Pancreas (tissue), 10 donors: Measurements from ENCODE around the gene DNAJC11. TPM values are rescaled to one million over a fixed set of nuclear protein-coding genes. Genes with fewer than 3 reads are reported as not detected.

Experiments
- ATAC-seq, 4 donors: fragments of 200-7000 bp; cut with Tn5 transposase; one replicate each; pipeline versions ENCODE4 v1.8.0 to v1.9.1; 2020; ENCODE audit warnings: mild to moderate bottlenecking in 4 of 4, moderate library complexity in 4 of 4
- DNase-seq, 6 donors: peaks; one replicate each; pipeline ENCODE4 v3.0.0-alpha.2; 2020
- FAIRE-seq: peaks from 2 replicates; lab custom pipeline; 2012; peaks lifted over from hg19 to GRCh38; lab: Jason Lieb, UNC
- H3K27ac ChIP-seq, 4 donors: fragments of 200-600 bp; sonication (generic); 1 replicate in 3 of 4; 2 replicates in 1 of 4; pipeline versions ENCODE4 v1.5.0 to v1.8.0; 2020
- H3K27me3 ChIP-seq, 4 donors: fragments of 200-600 bp; one replicate each; pipeline ENCODE4 v1.8.0; 2021
- H3K36me3 ChIP-seq, 3 donors: fragments of 200-600 bp; sonication (generic) in 1 of 3; one replicate each; pipeline versions ENCODE4 v1.5.0 to v1.8.0; 2020 to 2021
- H3K4me1 ChIP-seq, 3 donors: fragments of 200-600 bp; one replicate each; pipeline ENCODE4 v1.8.0; 2021
- H3K4me3 ChIP-seq, 4 donors: fragments of 200-600 bp; sonication (generic) in 2 of 4; one replicate each; pipeline versions ENCODE4 v1.5.0 to v1.8.0; 2020 to 2021
- H3K9me3 ChIP-seq, 4 donors: fragments of 200-600 bp; one replicate each; pipeline ENCODE4 v1.8.0; 2021
- CTCF ChIP-seq, 4 donors: fragments of 200-600 bp; sonication (generic) in 3 of 4; IDR thresholded peaks; one replicate each; pipeline versions ENCODE4 v1.5.0 to v1.8.0; 2021; ENCODE audit warnings: antibody characterized with exemption in 4 of 4
- WGBS, 2 donors: extraction: QIAGEN DNeasy Blood & Tissue Kit; methylation state at CpG; one replicate each; pipeline ENCODE4 v1.1.7; 2013; 5-methylcytosine and 5-hydroxymethylcytosine counted together
- intact Hi-C, 3 donors: fragments of 100-400 bp; cut with DNase I; formaldehyde crosslinking; loops; one replicate each; pipeline versions ENCODE4 v1.11.1 to v1.14.2; 2022
- polyA plus RNA-seq, 2 donors: library from polyadenylated mRNA; stranded (reverse); fragments of 200-250 nt; gene quantifications; one replicate each; pipeline ENCODE4 v1.2.3, GENCODE V29; 2013
- total RNA-seq, 6 donors: library from RNA; stranded (reverse); fragmentation: NEBNext Ultra II Directional in 4 of 6; extraction: Animal tissue kit (Norgen Biotek cat#: 25700) in 4 of 6; gene quantifications; one replicate each; pipeline versions ENCODE4 v1.2.1 to v1.2.4, GENCODE V29; 2021 to 2023
- donor health status: healthy with polysubstance abuse.
- donor health status: DM: no; HTN: no; CAD: no; lungs with moderate emphysema.
- donor health status: DM: no; HTN: no; CAD: no.
- donor health status: control.
- donor health status: control.
- donor health status: Bipolar disorder and iron deficiency.
- donor health status: DM: yes; HTN: yes; CAD: no.
- donor health status: DM: no; HTN: no; CAD: no.
- donor health status: DM: no; HTN: no; CAD: no.
- donor health status: DM: yes; HTN: yes; CAD: no.

DNAJC11 gene
- 10 to 100 TPM; 14.9 to 22.9 (median 18.3) TPM for total RNA-seq
- polyA plus RNA-seq, result 10 to 100 TPM; 29.0 to 30.6 TPM

DNA sequence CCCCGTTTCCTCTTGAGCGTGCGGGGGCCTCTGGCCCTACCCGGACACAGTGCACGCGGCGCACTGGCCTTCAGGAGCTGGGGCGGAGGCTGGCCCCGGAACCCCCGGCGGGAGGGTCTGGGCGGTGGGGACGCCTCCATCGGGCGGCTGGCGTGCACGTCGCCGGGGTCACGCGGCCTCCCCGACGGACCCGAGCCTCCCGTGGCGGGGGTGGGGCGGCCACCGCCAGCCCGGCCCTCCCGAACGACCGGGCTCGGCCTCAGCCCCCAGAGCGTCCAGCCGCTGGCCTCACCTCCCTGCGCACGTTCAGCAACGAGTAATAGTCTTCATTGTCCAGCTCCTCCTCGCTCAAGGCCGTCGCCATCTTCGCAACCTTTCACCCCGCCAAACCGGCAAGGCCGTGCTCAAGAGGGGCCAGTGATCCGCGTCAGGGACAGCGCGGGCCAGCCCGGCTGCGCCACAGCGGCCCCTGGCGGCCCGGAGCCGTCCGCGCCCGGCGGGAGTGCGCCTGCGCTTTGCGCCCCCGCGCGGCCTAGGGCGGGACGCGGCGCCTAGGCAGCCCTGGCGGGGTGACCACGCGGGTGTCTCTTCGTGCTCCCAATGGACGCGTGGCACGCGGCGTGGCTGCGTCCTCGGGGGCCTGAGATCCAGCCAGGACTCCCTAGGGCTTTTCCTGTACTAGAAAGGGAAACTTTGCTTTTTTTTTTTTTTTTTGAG lies at the start of gene DNAJC11:
Gene DNAJC11 (minus strand): TSS at position 380 of the 717 bp plus-strand sequence. CDS start 16 bp downstream, at position 364.
- peak; percentile 84 to 97 (median 90) for TF ChIP-seq CTCF (IDR thresholded peaks at IDR 0.05)
- H3K27me3 ChIP-seq, result no peaks in the 10 kb centered on the region
- H3K9me3 ChIP-seq, result no peaks in the 10 kb centered on the region
- intact Hi-C loops, result no loop called here
- H3K36me3 ChIP-seq, result no peaks in the 10 kb centered on the region
- DNase-seq (peak; percentile 87 to 97 (median 92)), FAIRE-seq (no peak), ATAC-seq (peak; percentile 99)
- peak within 1 kb of the TSS; percentile 49 to 62 (median 57) for H3K27ac ChIP-seq
- WGBS, 2 donors, result 0% methylated on average over 50 to 80 of the region's 80 CpGs
- H3K4me1 ChIP-seq, result peaks cover 0 to 13% (median 5%) of the 10 kb centered on the region in 3 donors
- peak within 1 kb of the TSS; percentile 98 to 100 (median 100) for H3K4me3 ChIP-seq

DNA sequence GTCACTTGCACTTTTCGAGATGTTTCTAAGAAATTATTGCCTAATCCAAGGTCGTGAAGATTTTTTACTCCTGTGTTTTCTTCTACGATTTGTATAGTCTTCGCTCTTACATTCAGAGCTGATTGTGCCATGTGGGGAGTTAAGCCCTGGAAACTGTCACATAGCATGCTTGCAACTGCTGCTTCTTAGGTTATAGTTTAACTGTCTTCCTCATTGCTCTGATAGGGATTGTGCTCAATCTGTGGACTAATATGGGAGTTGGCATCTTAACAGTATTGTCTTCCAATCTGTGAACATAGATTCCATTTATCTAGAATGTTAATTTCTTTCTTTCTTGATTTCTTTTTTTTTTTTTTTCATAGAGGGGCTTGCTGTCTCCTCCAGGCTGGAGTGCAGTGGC lies 48.9 kb upstream of the DNAJC11 start:
- TF ChIP-seq CTCF (IDR thresholded peaks at IDR 0.05), result no peak
- Histone ChIP-seq H3K4me1 (no peaks in the 10 kb centered on the region), H3K9me3 (no peaks in the 10 kb centered on the region), H3K4me3 (no peak overlapping the region), H3K27ac (no peak overlapping the region), H3K36me3 (no peaks in the 10 kb centered on the region), H3K27me3 (no peaks in the 10 kb centered on the region)
- intact Hi-C loops, result no loop called here
- DNase-seq (no peak), ATAC-seq (no peak), FAIRE-seq (no peak)
- 62 to 73% methylated on average over 4 of the region's 4 CpGs for WGBS, 2 donors

GRCh38 chr1:6747674-6748073 lies 46.1 kb upstream of the DNAJC11 start:
- Histone ChIP-seq H3K27me3 (no peaks in the 10 kb centered on the region), H3K4me1 (no peaks in the 10 kb centered on the region), H3K4me3 (no peak overlapping the region), H3K36me3 (no peaks in the 10 kb centered on the region), H3K27ac (no peak overlapping the region), H3K9me3 (no peaks in the 10 kb centered on the region)
- WGBS, 2 donors, result 74 to 79% methylated on average over 2 of the region's 2 CpGs
- DNase-seq (no peak), ATAC-seq (no peak), FAIRE-seq (no peak)
- intact Hi-C loops, result no loop called here
- no peak for TF ChIP-seq CTCF (IDR thresholded peaks at IDR 0.05)

- ATAC-seq, result no peak
- no peak for DNase-seq
- Histone ChIP-seq H3K4me3 (no peak overlapping the region), H3K27me3 (no peaks in the 10 kb centered on the region), H3K4me1 (no peaks in the 10 kb centered on the region), H3K9me3 (no peaks in the 10 kb centered on the region), H3K36me3 (no peaks in the 10 kb centered on the region), H3K27ac (no peak overlapping the region)
- TF ChIP-seq CTCF (IDR thresholded peaks at IDR 0.05), result no peak
- no peak for FAIRE-seq
- intact Hi-C loops, result no loop called here
- WGBS, 2 donors, result 86 to 91% methylated on average over 5 of the region's 5 CpGs
These were observed 43.5 kb upstream of the DNAJC11 start for GRCh38 chr1:6745073-6745472.
